ENCODE measurements around the gene UST.
"Not testable (repeated sequence)": the region's sequence is repeated elsewhere in the genome, so short reads cannot be mapped to it uniquely, and the experiment has no call there.

UST gene

DNA sequence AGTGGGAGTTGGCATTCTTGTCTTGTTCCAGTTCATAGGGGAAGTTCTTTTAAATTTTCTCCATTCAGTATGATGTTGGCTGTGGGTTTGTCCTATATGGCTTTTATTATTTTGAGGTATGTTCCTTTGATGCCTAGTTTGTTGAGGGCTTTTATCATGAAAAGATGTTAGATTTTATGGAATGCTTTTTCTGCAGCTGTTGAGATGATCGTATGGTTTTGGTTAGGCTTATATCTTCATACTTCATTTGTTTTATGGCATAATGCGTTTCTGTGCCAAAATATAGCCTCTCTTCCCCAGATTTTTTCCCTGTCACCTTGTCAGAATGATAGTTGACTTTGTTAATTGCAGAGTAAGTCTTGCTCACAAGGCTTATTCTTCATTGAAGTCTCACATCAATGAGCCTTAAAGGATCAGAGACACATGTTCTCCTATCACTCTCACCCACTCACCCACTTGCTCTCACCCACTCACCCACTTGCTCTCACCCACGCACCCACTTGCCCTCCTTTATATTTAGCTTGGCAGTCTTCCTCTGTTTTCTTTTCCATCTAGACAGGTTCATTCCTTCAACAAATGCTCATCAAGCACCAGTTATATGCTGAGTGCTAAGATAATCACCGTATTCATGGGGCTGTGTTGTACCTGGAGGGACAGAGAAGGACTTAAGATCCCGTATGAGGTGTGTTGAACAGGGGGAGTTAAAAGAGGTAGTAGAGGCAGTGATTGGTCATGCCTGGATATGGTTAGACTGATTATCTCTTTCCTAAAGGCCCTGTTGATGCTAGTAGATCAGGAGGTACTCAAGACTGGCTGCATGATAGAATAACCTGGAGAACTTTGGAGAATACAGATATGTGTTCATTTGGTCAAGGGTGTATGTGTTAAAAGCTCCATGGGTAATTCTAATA is 19.3 kb downstream of the UST start:
- DNase-seq (ENCODE audit: low spot score) = no peak

DNA sequence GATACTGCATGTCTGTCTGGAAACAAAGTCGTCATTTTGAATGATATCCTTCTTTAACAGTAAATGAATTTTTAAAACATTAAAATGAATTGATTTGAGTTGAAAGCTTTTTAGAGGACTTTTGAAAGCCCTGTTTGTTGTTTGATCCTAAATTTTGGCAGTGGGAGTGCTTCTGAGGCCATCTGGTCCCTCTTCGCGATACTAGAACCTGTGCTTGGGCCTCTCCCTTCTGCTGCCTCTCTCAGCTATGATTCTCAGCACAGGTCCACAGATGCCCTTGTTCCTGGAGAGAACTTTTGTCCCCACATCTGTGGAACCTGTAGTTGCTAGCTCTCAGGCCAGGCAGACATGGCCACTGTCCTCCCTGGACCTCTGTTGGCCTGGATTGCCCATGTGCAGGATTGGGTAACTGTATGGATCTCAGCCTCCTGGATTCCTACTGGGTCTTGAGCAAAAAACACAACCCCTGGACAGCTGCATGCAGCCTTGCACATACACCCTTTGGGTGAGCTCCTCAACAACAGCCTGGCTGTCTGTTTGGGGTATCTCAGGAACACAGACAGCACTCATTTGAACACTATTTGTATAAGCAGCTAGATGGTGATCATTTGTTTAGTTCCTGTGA is 21.9 kb downstream of the UST start:
- no peak for DNase-seq (ENCODE audit: low spot score)

DNA sequence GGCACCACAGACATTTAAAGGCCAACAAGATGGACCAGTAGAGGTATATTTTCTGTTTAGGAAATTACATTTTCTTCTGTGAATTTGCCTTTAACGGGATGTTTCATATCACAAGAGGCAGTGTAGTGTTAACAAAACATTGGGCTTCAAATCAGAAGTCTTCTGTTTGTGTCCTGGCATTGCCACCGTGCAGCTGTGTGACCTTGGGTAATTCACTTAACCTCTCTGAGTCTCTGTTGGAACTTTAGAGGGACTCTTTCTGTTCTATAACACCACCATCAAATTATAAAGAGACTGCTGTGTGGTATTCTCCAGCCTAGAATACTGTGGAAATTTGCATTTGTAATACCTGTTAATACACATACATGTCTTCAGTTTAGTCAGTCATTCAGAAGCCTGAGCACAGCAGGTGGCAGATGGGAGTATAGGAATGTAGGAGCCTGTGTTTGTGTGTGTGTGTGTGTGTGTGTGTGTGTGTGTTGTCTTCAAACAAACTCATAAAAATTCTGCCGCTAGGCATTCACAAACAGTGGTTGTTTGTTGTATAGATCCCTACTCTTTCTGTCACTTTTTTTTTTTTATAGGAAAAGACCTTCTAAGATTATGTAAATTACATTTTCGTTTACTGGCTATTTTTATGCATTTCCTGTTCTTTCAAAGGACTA is 22.6 kb downstream of the UST start:
- no peak for DNase-seq (ENCODE audit: low spot score)

DNA sequence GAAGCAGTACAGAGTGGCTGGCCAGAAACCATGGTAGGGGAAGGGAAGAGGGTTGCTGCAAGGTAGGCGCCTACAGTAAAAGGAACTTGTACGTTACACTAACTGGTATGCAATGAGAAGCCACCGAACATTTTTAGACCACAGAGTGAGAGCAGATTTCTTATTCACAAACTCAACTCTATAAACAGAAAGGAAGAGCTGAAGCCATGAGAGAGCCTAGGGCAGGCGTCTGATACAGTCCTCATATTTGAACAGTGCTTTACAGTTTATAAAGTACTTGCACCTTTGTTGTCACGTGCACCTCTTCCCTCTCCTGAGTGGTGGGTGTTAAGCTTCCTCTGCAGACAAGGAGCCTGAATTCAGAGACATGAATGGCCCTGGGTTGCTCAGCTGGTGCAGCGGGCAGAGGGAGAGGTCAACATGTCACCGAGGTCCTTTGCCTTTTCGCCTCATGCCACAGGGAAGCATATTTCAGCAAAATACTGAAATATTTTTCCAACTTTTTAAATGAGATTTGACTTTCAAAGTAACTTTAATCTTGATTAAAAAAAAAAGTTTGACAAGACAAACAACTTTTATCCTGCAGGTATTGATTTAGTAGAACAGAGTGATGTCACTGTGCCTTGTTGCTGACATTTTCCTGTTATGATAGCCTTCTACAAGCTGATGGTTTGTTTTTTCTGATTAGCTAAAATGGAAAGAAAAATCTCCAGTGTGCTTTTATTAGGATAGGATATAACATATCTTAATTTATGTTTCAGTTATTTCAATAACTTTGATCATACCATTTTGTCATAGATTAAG is 23.8 kb downstream of the UST start:
- DNase-seq (ENCODE audit: low spot score) = no peak

DNA sequence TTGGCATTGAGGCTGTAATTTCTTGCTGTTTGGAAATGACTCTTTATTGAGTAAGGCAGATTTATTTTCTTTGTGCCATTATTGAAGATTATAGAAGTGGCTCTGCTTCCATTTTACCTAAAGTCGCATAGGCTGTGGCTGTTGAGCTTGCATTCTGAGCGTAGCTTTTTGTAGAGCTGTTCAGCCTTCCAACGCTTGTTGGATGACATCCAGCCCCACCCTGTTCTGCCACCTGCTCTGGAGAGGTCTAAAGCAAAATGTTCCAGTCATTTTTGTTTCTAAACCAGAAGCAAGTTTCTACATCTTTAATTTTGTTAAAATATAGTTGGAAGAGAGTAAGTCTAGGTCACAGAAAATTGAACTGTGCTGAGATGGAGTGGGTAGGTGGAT is 24.4 kb downstream of the UST start:
- DNase-seq (ENCODE audit: low spot score) = no peak

DNA sequence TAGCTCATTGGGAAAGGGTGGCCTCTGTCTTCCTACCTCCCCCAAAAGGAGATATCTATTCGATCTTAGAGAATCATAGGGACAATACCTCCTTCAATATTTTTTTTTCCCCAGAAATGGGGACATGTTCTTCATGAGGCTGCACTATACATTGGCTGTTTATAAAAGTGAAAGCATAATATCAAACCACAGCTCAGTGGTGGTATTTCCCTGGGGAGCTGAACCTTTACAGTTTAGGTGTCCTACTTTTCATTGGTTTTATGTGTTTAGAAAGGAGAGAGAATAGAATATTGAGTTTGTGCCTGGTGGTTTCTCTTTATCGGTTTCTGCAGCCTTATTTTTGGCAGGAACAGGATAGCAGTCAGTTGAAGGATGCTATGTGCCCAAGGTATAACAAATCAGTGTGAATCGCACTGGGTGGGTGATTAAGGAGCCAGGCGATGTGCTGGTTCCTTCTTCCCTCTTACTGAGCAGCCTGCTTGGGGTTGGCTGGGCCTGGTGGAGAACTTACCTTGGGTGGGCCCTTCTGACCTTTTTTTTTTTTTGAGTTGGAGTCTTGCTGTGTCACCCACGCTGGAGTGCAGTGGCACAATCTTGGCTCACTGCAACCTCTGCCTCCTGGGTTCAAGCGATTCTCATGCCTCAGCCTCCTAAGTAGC is 25.2 kb downstream of the UST start:
- DNase-seq (ENCODE audit: low spot score) = no peak

DNA sequence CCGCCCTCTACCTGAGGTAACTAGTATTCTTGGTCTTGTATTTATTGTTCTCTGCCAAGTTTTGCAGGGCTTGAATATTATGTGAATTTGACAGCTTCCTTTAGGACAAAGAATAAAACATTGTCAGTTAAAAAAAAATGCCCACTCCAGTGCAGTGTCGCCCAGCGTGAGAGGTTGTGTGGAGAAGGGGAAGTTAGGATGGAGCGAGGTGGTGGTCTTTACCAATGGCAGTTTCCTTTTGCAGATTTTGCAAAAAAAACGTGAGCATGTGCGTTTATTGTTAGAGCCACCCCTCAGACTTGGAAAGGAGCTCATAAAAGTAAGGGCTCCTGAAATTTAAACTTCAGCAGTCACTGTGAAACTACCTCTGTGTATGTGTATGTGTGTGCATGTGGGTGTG is 28.3 kb downstream of the UST start:
- DNase-seq (ENCODE audit: low spot score) = no peak

DNA sequence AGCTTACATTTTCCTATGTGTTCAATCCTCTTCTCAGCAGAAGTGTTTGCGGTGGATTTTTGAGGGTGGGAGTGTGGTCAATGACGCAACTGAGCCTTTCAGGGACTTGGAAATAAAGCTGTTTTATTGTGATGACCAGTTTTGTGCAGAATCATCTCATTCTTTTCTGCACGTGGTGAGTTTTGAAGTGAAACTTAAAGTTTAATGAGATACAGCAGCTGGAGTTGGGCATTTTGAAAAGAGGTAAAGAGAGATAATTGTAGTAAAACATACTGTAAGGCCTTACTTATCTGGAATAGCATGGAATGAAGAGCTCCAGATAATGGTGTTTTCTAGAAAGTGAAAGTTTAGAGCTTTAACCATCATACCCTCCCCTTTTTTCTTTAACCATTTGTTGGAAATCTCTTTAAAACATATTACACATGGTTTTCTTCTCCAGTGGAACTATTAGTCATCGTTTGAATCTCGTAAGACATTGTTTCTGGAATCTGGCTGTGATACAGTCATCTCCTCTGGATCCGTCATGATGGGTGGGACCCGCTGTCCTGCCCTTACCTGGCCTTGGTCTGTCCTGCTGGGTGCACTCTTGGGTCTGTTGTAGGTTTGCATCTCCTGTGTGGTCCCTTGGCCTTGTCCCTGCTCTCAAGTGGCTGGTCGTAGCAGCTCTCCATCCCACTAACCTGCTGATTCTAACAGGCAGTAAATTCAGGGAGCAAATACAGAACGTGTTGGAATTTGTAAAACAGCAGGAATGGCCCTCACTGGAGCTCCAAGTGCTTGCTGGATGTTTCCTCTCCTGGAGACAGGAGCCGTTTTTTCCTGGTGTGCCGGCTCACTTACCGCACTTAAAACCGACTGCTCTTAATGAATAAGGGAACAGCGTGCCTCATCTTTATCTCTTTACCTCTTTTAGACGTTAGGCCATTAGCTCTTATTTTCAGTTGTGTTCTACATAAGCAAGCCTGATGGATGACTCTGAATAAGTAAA is 29.8 kb downstream of the UST start:
- no peak for DNase-seq (ENCODE audit: low spot score)

DNA sequence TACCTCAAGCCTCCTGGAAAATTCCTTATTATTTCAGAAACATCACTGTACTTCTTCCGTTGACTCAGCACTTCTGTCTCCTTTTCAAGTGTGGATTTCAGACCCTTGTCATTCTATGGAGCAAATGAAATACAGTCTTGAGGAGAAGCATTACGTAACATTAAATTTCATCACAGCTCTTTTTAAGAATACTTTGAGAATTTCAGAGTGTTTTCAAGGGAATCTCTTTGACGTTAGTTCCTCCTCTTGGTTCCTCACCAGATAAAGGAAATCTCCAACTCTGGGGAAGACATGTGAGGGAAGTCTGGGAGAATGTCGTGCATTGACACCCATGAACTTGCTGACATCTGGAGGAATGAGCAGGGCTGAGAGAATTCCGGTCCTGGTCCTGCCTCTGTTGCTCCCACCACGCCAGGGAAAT is 32.3 kb downstream of the UST start:
- DNase-seq (ENCODE audit: low spot score) = no peak

DNA sequence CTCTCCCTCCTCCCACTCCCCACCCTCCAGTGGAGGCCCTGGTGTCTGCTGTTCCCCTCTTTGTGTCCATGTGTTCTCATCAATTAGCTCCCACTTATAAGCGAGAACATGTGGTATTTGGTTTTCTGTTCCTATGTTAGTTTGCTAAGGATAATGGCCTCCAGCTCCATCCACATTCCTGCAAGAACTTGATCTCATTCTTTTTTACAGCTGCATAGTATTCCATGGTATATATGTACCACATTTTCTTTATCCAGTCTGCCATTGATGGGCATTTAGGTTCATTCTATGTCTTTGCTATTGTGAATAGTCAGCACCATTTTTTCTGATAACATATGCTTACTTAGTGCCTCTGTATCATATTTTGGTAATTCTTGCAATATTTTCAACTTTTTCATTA is 33.6 kb downstream of the UST start:
- not testable (repeated sequence) for DNase-seq (ENCODE audit: low spot score)

DNA sequence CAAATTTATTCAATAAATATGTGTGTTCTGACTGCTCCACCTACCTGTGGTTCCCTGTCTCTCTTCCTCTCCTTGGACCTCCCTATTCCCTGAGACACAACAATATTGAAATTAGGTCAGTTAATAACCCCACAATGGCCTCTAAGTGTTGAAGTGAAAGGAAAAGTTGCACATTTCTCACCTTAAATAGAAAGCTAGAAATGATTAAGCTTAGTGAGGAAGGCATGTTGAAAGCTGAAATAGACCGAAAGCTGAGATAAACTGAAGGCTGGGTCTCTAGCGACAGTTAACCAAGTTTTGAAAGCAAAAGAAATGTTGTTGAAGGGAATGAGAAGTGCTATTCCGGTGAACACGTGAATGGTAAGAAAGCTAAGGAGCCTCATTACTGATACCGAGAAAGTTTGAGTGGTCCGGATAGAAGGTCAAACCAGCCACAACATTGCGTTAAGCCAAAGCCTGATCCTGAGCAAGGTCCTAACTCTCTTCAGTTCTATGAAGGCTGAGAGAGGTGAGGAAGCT is 34.1 kb downstream of the UST start:
- no peak for DNase-seq (ENCODE audit: low spot score)

DNA sequence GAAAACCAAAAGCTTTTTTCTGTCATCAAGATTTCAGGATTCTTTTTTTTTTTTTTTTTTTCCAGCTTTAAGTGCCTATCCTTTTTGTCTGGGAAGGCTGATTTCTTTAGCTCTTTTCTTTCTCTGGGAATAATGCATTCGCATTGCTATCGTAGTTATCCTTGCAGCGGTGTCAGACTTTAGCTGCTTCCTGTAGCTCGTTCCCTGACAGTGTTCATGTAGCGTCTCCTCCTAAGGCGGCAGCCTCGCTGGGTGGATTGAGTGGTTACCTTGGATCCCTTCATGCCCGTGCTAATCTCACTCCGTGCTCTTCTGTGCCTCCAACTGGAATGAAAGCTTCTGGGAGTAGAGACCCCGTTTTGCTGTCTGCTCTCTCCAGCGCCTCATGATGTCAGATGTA is 43.1 kb downstream of the UST start:
- DNase-seq (ENCODE audit: low spot score) = no peak

DNA sequence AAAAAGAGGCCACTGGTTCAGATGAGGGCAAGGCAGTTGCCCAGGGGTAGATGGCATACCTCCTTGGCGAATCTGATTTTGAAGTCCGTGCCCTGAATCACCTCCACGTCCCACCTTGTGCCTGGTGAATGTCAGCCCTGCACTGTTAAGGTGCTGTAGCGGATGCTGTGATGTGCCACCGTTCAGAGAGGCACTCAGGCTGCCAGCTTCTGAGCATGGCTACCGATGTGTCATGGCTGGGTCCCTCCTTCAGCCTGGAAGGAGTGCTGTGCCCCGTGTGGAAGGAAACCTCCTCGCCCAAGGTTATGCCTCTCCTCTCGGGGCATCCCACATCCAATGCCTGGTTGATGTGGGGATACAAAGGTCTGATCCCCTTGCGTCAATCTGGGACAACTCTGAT is 43.6 kb downstream of the UST start:
- no peak for DNase-seq (ENCODE audit: low spot score)

DNA sequence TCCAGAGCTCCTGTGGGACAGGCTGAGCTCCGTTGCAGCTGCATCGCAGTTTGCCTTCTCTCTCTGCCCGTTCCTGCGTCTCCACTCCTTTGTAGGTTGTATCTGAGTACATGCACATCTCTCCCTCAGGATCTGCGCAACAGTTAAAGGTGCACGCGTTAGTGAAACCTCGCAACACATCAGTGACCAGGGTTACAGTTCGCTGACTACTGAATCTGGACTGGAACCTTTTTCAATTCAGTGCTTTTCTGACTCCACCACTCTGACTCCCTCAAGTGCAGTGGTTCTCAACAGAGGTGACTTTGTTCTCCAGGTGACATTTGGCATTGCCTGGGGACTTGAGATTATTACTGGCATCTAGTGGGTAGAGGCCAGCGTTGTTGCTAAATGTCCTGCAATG is 44.0 kb downstream of the UST start:
- DNase-seq (ENCODE audit: low spot score) = no peak

DNA sequence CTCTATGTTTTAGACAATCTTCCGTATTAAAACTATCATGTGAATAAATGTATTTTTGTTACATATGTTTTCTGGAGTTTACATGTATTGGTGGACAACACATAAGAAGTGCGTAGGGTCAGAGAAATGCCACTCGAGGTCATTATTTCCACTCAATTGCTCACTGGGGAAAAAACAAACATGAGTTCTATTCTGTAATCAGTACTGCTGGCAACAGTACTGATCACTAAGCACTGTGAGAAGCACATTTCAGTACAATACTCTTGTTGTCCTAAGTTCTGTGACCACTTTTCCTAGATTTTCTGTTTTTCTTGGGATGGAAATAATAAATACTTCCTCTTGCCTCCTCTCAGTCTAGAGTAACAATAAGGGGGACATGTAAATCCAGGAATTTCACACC is 44.5 kb downstream of the UST start:
- no peak for DNase-seq (ENCODE audit: low spot score)

DNA sequence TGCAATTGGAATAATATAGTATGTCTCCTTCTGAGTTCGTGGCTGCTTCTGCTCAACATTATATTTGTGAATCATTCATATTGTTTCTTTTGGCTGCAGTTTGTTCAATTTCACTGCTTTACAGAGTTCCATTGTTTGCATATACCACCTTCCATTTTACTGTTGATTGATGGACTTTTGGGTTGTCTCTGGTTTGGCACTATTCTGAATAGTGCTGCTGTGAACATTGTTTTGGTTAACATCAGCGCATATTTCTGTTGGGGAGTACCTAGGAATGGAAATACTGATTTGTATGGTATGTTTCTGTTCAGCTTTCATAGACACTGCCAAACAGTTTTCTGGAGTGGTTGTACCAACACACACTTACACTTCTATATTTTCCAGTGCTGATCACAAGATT is 46.9 kb downstream of the UST start:
- no peak for DNase-seq (ENCODE audit: low spot score)

DNA sequence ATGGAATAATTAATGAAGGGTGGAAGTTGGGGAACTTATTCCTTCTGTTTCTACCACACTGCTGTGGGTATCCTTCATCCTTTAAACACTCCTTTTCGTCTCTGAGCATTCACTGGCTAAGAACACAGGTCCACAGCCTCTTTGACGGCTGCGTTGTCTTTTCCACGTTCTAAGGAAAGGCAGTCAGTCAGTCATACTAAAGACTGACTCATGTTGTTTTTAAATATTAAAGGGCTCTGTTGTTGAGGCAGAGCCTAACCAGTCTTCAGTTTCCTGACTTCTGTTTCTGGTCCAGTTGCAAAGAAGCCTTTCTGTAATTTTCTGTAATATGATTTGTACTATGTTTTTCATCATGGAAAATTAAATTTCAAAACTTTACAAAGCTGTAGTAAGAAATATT is 48.0 kb downstream of the UST start:
- DNase-seq (ENCODE audit: low spot score) = no peak

DNA sequence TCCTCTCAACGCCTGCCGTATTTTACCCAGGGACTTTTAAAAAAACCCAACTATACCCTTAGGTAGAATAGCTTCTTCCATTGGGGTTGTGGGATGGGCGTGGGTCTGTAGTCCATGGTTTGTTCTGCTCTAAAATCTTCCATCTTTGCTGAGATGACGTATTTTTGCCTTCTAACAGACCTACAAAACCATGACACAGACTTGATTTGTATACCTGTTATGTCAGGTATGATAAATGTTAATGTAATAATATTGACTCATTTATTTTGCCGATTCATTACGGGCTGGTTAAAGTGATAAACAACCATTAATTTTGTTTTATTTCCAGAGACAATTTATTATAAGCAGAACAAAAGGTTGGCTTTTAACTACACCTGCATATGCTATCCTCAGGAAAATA is 48.7 kb downstream of the UST start:
- DNase-seq (ENCODE audit: low spot score) = no peak

DNA sequence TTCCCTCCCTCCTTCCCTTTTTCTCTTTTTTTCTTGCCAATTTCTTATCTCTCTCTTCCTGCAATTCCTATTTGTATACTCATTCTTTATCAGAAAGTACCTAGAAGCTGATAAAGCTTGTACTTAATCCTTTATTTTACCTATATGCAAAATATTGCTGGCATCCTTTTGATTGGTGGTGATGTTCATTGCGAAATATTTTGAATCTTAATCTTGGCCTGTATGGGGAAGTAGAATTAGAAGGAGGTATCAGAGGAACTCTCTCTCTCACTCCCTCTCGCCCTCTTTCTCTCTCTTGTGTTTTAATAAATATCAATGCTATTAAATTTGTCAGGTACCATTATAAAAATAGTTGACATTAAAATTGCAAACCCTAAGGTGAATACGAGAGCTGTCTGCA is 52.8 kb downstream of the UST start:
- no peak for DNase-seq (ENCODE audit: low spot score)

DNA sequence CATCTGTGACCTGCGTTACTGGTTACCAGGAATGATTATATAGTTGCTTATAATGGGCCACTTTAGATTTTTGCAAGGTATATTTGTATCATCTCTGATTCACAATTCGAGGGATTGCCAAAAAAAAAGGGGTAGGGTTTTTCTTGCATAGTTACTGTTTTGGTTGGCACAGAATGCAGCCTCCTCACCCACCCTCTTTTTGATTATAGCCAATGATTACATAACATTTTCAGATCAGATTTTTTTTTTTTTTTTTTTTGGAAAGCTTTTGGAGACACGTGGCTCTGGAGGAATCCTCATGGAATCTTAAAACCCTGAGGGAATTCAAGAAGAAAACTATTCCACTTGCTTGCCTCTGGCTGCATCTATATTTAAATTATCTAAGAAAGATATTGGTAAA is 53.7 kb downstream of the UST start:
- DNase-seq (ENCODE audit: low spot score) = no peak
